Measurements from ENCODE around the gene C12orf60. TPM values are rescaled to one million over a fixed set of nuclear protein-coding genes. Genes with fewer than 3 reads are reported as not detected.

C12orf60 gene
- polyA plus RNA-seq, 5 donors = 2.4 to 4.1 (median 3.2) TPM

GRCh38 chr12:14833952-14834351, 30.5 kb downstream of the C12orf60 start:
- no peak for DNase-seq

GRCh38 chr12:14834509-14834908, 31.0 kb downstream of the C12orf60 start:
- DNase-seq = no peak

GRCh38 chr12:14836336-14837210, 33.1 kb downstream of the C12orf60 start:
- DNase-seq = no peak

- DNase-seq = no peak
Measured at GRCh38 chr12:14839262-14839661, 35.8 kb downstream of the C12orf60 start.

- no peak for DNase-seq
Measured at GRCh38 chr12:14840616-14841015, 37.1 kb downstream of the C12orf60 start.

- no peak for DNase-seq
Measured at GRCh38 chr12:14841761-14842160, 38.3 kb downstream of the C12orf60 start.

- no peak for DNase-seq
Measured at GRCh38 chr12:14842315-14842714, 38.8 kb downstream of the C12orf60 start.

GRCh38 chr12:14843425-14843887, 40.0 kb downstream of the C12orf60 start, which contains the start of gene ART4:
Gene ART4 (minus strand): TSS chr12:14843526. CDS start chr12:14843113, 413 bp downstream.
- no peak for DNase-seq

- no peak for DNase-seq
Measured at GRCh38 chr12:14844401-14844800, 40.9 kb downstream of the C12orf60 start.

- peak in 1 of 2 donors; percentile 53 for DNase-seq
Measured at GRCh38 chr12:14845350-14845750, 41.9 kb downstream of the C12orf60 start.

- DNase-seq = no peak
Measured at GRCh38 chr12:14846042-14846587, 42.6 kb downstream of the C12orf60 start.

- no peak for DNase-seq
Measured at GRCh38 chr12:14846876-14847580, 43.6 kb downstream of the C12orf60 start.

- DNase-seq = no peak
Measured at GRCh38 chr12:14849661-14850060, 46.2 kb downstream of the C12orf60 start.

- DNase-seq = no peak
Measured at GRCh38 chr12:14850929-14851663, 47.6 kb downstream of the C12orf60 start.

GRCh38 chr12:14852880-14853279, 49.4 kb downstream of the C12orf60 start:
- no peak for DNase-seq

- peak in 1 of 2 donors; percentile 54 for DNase-seq
Measured at GRCh38 chr12:14853961-14854360, 50.5 kb downstream of the C12orf60 start.

GRCh38 chr12:14854586-14855183, 51.2 kb downstream of the C12orf60 start:
- DNase-seq = no peak

GRCh38 chr12:14858513-14858912, 55.0 kb downstream of the C12orf60 start:
- DNase-seq = no peak

- DNase-seq = no peak
Measured at GRCh38 chr12:14860490-14860889, 57.0 kb downstream of the C12orf60 start.

- DNase-seq = no peak
Measured at GRCh38 chr12:14868916-14869506, 65.5 kb downstream of the C12orf60 start.

GRCh38 chr12:14871247-14871646, 67.8 kb downstream of the C12orf60 start:
- no peak for DNase-seq

Measured in right lung (tissue), 5 donors.